Memory B cell (primary cell): Measurements from ENCODE around the gene PNPLA8.
A peak's percentile ranks its signal among the peaks of the same experiment; 100 is the strongest.
"Not testable (repeated sequence)": the region's sequence is repeated elsewhere in the genome, so short reads cannot be mapped to it uniquely, and the experiment has no call there.

Experiments
- ATAC-seq: fragments of 150-1000 bp; cut with Tn5 transposase; 2 replicates; pipeline ENCODE4 v1.10.0; 2021; ENCODE audit warnings: low read depth, mild to moderate bottlenecking, moderate library complexity
- DNase-seq, 2 donors: peaks; one replicate each; pipeline ENCODE4 v3.0.0; 2022; ENCODE audit warnings: low spot score in 2 of 2
- H3K27ac Mint-ChIP-seq: one replicate; pipeline ENCODE4 v1.8.0; 2022; ENCODE audit warnings: mild to moderate bottlenecking, moderate library complexity, mixed read lengths
- H3K27me3 Mint-ChIP-seq: one replicate; pipeline ENCODE4 v1.8.0; 2022; ENCODE audit warnings: mixed read lengths
- H3K36me3 Mint-ChIP-seq: one replicate; pipeline ENCODE4 v1.8.0; 2022; ENCODE audit warnings: mild to moderate bottlenecking, mixed read lengths
- H3K4me1 Mint-ChIP-seq: one replicate; pipeline ENCODE4 v1.8.0; 2022; ENCODE audit warnings: mixed read lengths
- H3K4me3 Mint-ChIP-seq: one replicate; pipeline ENCODE4 v1.8.0; 2022; ENCODE audit warnings: mild to moderate bottlenecking, moderate library complexity, mixed read lengths
- H3K9me3 Mint-ChIP-seq: one replicate; pipeline ENCODE4 v1.8.0; 2022; ENCODE audit warnings: mixed read lengths

PNPLA8 gene

GRCh38 chr7:108548141-108548896 lies 22.4 kb upstream of the PNPLA8 start:
- not testable (repeated sequence) for H3K27ac Mint-ChIP-seq, H3K36me3 Mint-ChIP-seq, H3K4me3 Mint-ChIP-seq, DNase-seq, ATAC-seq, H3K27me3 Mint-ChIP-seq, H3K9me3 Mint-ChIP-seq
- peaks cover 19% of the 10 kb centered on the region for H3K4me1 Mint-ChIP-seq

GRCh38 chr7:108541478-108541877 lies 15.5 kb upstream of the PNPLA8 start:
- H3K4me1 Mint-ChIP-seq: peaks cover 8% of the 10 kb centered on the region
- no peak for ATAC-seq

GRCh38 chr7:108538685-108539084 lies 12.8 kb upstream of the PNPLA8 start:
- H3K27ac Mint-ChIP-seq, ATAC-seq, H3K9me3 Mint-ChIP-seq, DNase-seq, H3K27me3 Mint-ChIP-seq, H3K4me3 Mint-ChIP-seq, H3K36me3 Mint-ChIP-seq: not testable (repeated sequence)
- peaks cover 16% of the 10 kb centered on the region for H3K4me1 Mint-ChIP-seq

More at GRCh38 chr7:108541478-108541877, 15.5 kb upstream of the PNPLA8 start:
- no peak for DNase-seq
- H3K9me3 Mint-ChIP-seq: no peaks in the 10 kb centered on the region
- H3K36me3 Mint-ChIP-seq: peaks cover 2% of the 10 kb centered on the region
- H3K4me3 Mint-ChIP-seq: no peak overlapping the region
- H3K27me3 Mint-ChIP-seq: no peaks in the 10 kb centered on the region
- H3K27ac Mint-ChIP-seq: no peak overlapping the region

- H3K27ac Mint-ChIP-seq, H3K36me3 Mint-ChIP-seq, H3K27me3 Mint-ChIP-seq, H3K9me3 Mint-ChIP-seq, DNase-seq, H3K4me3 Mint-ChIP-seq: not testable (repeated sequence)
- ATAC-seq: peak; percentile 38
- H3K4me1 Mint-ChIP-seq: peaks cover 16% of the 10 kb centered on the region
These were observed 12.3 kb upstream of the PNPLA8 start for GRCh38 chr7:108538236-108538635.

DNA sequence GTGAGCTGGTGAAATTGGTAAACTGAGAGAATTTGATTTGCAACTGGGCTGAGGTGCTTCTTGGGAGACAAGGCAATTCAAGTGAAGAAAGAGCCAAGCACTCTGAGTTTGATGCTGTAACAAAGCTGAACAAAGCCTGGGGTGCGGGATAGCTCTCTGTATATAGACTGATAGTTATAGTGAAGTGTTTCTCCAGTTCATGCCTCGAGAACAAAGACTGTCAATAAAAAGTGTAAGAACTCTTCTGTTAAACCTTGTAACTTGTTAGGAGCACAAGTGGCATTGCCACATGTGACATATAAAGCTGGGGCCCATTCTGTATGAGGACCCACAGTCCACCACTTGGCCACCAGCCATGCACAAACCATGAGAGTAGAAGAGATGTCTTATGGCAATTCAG lies 11.3 kb upstream of the PNPLA8 start:
- no peak overlapping the region for H3K4me3 Mint-ChIP-seq
- peaks cover 2% of the 10 kb centered on the region for H3K36me3 Mint-ChIP-seq
- no peaks in the 10 kb centered on the region for H3K27me3 Mint-ChIP-seq
- H3K9me3 Mint-ChIP-seq: no peaks in the 10 kb centered on the region
- peaks cover 16% of the 10 kb centered on the region for H3K4me1 Mint-ChIP-seq
- H3K27ac Mint-ChIP-seq: no peak overlapping the region
- ATAC-seq (no peak), DNase-seq (no peak)

- H3K27ac Mint-ChIP-seq: no peak overlapping the region
- DNase-seq: no peak
- H3K27me3 Mint-ChIP-seq: no peaks in the 10 kb centered on the region
- H3K4me1 Mint-ChIP-seq: peaks cover 16% of the 10 kb centered on the region
- peaks cover 2% of the 10 kb centered on the region for H3K36me3 Mint-ChIP-seq
- ATAC-seq: no peak
- no peaks in the 10 kb centered on the region for H3K9me3 Mint-ChIP-seq
- no peak overlapping the region for H3K4me3 Mint-ChIP-seq
These were observed 9.8 kb upstream of the PNPLA8 start for GRCh38 chr7:108535744-108536143.

- no peak overlapping the region for H3K4me3 Mint-ChIP-seq
- no peak overlapping the region for H3K27ac Mint-ChIP-seq
- peaks cover 2% of the 10 kb centered on the region for H3K36me3 Mint-ChIP-seq
These were observed 9.3 kb upstream of the PNPLA8 start for GRCh38 chr7:108535257-108535656.

GRCh38 chr7:108533712-108534111 lies 7.8 kb upstream of the PNPLA8 start:
- Mint-ChIP-seq H3K4me3 (no peak overlapping the region), H3K9me3 (no peaks in the 10 kb centered on the region), H3K27me3 (no peaks in the 10 kb centered on the region), H3K27ac (no peak overlapping the region), H3K4me1 (peaks cover 20% of the 10 kb centered on the region), H3K36me3 (no peaks in the 10 kb centered on the region)
- DNase-seq: no peak
- no peak for ATAC-seq

More at GRCh38 chr7:108535257-108535656, 9.3 kb upstream of the PNPLA8 start:
- H3K4me1 Mint-ChIP-seq: peaks cover 19% of the 10 kb centered on the region
- DNase-seq (no peak), ATAC-seq (no peak)
- H3K27me3 Mint-ChIP-seq: no peaks in the 10 kb centered on the region
- no peaks in the 10 kb centered on the region for H3K9me3 Mint-ChIP-seq

DNA sequence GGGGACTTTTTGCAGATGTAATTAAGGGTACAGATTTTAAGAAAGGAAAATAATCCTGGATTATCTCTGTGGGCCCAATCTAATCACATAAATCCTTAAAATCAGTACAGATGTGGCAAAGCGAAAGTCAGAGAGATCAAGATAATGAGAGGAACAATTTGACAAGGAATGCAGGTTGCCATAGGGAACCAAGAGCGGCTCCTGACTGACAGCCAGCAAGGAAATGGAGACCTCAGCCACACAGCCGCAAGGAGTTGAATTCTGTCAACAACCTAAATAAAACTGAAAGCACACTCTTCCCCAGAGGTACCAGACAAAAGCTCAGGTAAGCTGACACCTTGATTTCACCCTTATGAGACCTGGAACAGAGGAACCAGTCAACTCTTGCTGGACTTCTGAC lies 3.4 kb upstream of the PNPLA8 start:
- Mint-ChIP-seq H3K36me3 (no peaks in the 10 kb centered on the region), H3K4me1 (peaks cover 6% of the 10 kb centered on the region), H3K4me3 (no peak overlapping the region), H3K27ac (no peak overlapping the region), H3K9me3 (no peaks in the 10 kb centered on the region), H3K27me3 (no peaks in the 10 kb centered on the region)
- DNase-seq: no peak
- ATAC-seq: no peak

DNA sequence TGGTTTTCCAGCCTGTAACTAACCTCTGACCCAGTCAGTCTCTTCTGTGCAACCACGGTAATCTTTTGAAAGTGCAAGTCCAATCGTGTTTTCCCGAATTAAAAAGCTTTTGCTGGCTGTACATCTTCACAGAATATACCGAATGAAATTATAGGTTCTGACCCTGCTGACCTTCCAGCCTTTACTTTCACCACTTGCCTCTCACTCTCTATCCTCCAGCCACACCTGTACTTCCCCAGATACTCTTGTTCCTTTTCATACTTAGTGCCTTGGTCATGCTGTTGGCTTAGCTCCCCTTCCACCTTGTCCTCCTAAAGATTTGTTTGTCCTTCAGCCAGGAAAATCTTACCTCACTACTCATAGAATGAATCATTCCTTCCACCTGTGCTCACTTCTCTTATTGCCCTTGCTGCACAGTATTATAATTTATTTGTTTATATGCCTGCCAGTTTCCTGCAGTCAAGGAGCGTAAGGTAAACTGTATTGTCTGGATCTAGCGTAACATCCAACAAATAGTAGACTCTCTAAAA lies 2.3 kb upstream of the PNPLA8 start:
- Mint-ChIP-seq H3K4me3 (peak overlapping the region; percentile 19), H3K36me3 (peaks cover 2% of the 10 kb centered on the region), H3K27me3 (no peaks in the 10 kb centered on the region), H3K27ac (peak overlapping the region; percentile 14), H3K9me3 (no peaks in the 10 kb centered on the region), H3K4me1 (peaks cover 15% of the 10 kb centered on the region)
- ATAC-seq (no peak), DNase-seq (no peak)

- no peaks in the 10 kb centered on the region for H3K27me3 Mint-ChIP-seq
- peak overlapping the region; percentile 97 for H3K4me3 Mint-ChIP-seq
- peak overlapping the region; percentile 100 for H3K27ac Mint-ChIP-seq
- peaks cover 8% of the 10 kb centered on the region for H3K36me3 Mint-ChIP-seq
- ATAC-seq: no peak
- DNase-seq: no peak
- peaks cover 22% of the 10 kb centered on the region for H3K4me1 Mint-ChIP-seq
- H3K9me3 Mint-ChIP-seq: no peaks in the 10 kb centered on the region
These were observed 758 bp upstream of the PNPLA8 start for GRCh38 chr7:108526768-108527017.

DNA sequence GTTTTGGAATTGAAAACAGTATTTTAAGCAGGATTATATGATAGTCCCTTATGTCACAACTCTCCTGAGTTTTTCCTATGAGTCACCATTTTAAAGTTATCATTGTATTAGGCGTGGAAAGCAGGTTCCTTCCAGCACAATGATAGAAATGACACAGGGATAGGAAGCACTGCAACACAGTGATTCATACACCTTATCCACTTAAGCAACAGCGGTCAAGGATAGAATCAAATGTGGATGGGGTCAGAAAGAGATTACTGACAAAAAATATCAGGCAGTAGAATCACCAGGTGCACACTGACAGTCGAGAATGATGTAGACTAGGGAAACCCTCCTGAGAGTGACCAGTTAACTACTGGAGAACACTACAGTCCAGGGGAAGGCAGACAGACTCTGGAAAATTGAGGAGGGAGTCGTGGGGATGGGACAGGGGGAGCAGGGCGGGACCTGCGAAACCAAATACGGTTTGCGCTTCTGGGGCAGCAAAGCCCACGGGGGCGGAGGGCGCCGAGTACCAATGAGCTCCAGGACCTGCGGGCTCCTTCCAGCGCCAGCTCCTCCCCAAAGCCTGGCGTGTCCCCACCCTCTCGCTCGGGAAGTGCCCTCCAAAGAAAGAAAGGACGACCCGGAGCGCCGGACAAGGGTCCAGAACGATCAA lies 479 bp downstream of the PNPLA8 start:
- Mint-ChIP-seq H3K27ac (peak overlapping the region; percentile 100), H3K27me3 (no peaks in the 10 kb centered on the region), H3K4me1 (peaks cover 29% of the 10 kb centered on the region), H3K4me3 (peak overlapping the region; percentile 97), H3K36me3 (peaks cover 14% of the 10 kb centered on the region), H3K9me3 (no peaks in the 10 kb centered on the region)
- ATAC-seq (peak; percentile 10), DNase-seq (no peak)

DNA sequence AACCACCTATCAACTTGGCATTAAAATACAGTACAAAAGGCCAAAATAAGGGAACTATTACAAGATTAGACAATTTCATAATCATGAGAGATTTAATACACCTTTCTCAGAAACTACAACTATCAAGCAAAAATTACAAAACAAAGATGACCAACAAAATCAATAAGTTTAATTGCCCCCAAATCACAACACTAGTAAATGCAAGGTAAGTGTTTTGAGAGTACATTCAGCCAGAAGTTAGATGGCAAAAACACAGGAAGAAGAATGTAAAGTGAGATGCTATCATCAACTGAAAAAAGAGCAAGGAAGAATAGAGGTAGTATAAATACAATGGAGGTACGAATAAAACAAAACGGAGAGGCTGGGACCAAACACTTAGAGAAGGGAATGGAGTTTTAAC lies 3.2 kb downstream of the PNPLA8 start:
- no peak for ATAC-seq
- H3K36me3 Mint-ChIP-seq: peaks cover 32% of the 10 kb centered on the region
- no peak for DNase-seq
- peaks cover 39% of the 10 kb centered on the region for H3K4me1 Mint-ChIP-seq
- no peaks in the 10 kb centered on the region for H3K27me3 Mint-ChIP-seq
- no peaks in the 10 kb centered on the region for H3K9me3 Mint-ChIP-seq
- peak overlapping the region; percentile 3 for H3K27ac Mint-ChIP-seq
- H3K4me3 Mint-ChIP-seq: peak overlapping the region; percentile 8

DNA sequence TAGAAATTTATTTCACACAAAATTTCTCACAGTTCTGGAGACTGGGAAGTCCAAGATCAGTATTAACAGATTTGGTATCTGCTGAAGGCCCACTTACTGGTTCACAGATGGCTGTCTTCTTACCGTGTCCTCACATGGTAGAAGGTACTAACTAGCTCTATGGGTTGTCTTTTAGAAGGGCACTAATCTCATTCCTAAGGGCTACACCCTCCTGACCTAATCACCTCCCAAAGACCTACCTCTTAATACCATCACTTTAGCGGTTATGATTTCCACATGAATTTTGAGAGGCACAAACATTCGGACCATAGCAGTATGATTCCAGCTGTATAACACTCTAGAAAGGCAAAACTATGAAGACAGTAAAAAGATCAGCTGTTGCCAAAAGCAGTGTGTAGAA lies 8.0 kb downstream of the PNPLA8 start:
- peaks cover 30% of the 10 kb centered on the region for H3K4me1 Mint-ChIP-seq
- H3K27ac Mint-ChIP-seq: no peak overlapping the region
- ATAC-seq: no peak
- peaks cover 44% of the 10 kb centered on the region for H3K36me3 Mint-ChIP-seq
- no peaks in the 10 kb centered on the region for H3K9me3 Mint-ChIP-seq
- no peaks in the 10 kb centered on the region for H3K27me3 Mint-ChIP-seq
- DNase-seq: no peak
- H3K4me3 Mint-ChIP-seq: no peak overlapping the region

- no peak for DNase-seq
- Mint-ChIP-seq H3K27me3 (no peaks in the 10 kb centered on the region), H3K27ac (peak overlapping the region; percentile 68), H3K4me3 (no peak overlapping the region), H3K36me3 (peaks cover 45% of the 10 kb centered on the region), H3K4me1 (peaks cover 28% of the 10 kb centered on the region), H3K9me3 (no peaks in the 10 kb centered on the region)
- no peak for ATAC-seq
These were observed 10.3 kb downstream of the PNPLA8 start for GRCh38 chr7:108515630-108516029.
